Hepatocyte (in vitro differentiated cells): ENCODE results near the gene CDR2L. TPM values are rescaled to one million over a fixed set of nuclear protein-coding genes. Genes with fewer than 3 reads are reported as not detected.

Experiments
- DNase-seq: peaks from one replicate; pipeline ENCODE4 v3.0.0-alpha.2; 2016; ENCODE audit warnings: low spot score
- H2AFZ ChIP-seq: fragments of 200-600 bp; sonication (generic); 2 replicates; pipeline ENCODE4 v1.6.0; 2016; ENCODE audit warnings: antibody characterized with exemption, mild to moderate bottlenecking
- H3K27ac ChIP-seq: fragments of 200-600 bp; sonication (generic); 2 replicates; pipeline ENCODE4 v1.5.1; 2016; ENCODE audit warnings: mild to moderate bottlenecking
- H3K27me3 ChIP-seq: fragments of 200-600 bp; sonication (generic); 2 replicates; pipeline ENCODE4 v1.6.1; 2016
- H3K36me3 ChIP-seq: fragments of 200-600 bp; sonication (generic); replicated peaks from 2 replicates; pipeline ENCODE4 v1.5.1; 2016; ENCODE audit warnings: low read depth; ENCODE audit not compliant: insufficient read depth
- H3K4me1 ChIP-seq: fragments of 200-600 bp; sonication (generic); 2 replicates; pipeline ENCODE4 v1.5.1; 2016; ENCODE audit warnings: mild to moderate bottlenecking, moderate library complexity; ENCODE audit not compliant: insufficient read depth
- H3K4me2 ChIP-seq: fragments of 200-600 bp; sonication (generic); 2 replicates; pipeline ENCODE4 v1.6.0; 2016
- H3K4me3 ChIP-seq: fragments of 200-600 bp; sonication (generic); 2 replicates; pipeline ENCODE4 v1.5.1; 2016; ENCODE audit warnings: mild to moderate bottlenecking
- H3K79me2 ChIP-seq: fragments of 200-600 bp; sonication (generic); 2 replicates; pipeline ENCODE4 v1.6.0; 2017; ENCODE audit warnings: mild to moderate bottlenecking
- H3K9me2 ChIP-seq: fragments of 200-600 bp; sonication (generic); replicated peaks from 2 replicates; pipeline ENCODE4 v1.6.0; 2017; ENCODE audit warnings: mild to moderate bottlenecking; ENCODE audit not compliant: insufficient read depth
- H3K9me3 ChIP-seq: fragments of 200-600 bp; sonication (generic); 2 replicates; pipeline ENCODE4 v1.5.1; 2016; ENCODE audit warnings: low read depth, mild to moderate bottlenecking
- H4K20me1 ChIP-seq: fragments of 200-600 bp; sonication (generic); 2 replicates; pipeline ENCODE4 v1.6.0; 2016; ENCODE audit warnings: mild to moderate bottlenecking; ENCODE audit not compliant: insufficient read depth, poor library complexity, severe bottlenecking
- EZH2 ChIP-seq: fragments of 200-600 bp; sonication (generic); IDR thresholded peaks from 2 replicates; pipeline ENCODE4 v1.6.1; 2016; ENCODE audit warnings: antibody characterized with exemption, mild to moderate bottlenecking, borderline replicate concordance
- EZH2phosphoT487 ChIP-seq: fragments of 200-600 bp; sonication (generic); IDR thresholded peaks from one replicate; pipeline ENCODE4 v1.6.1; 2018; ENCODE audit warnings: antibody characterized with exemption, mild to moderate bottlenecking, low read depth, moderate library complexity; ENCODE audit not compliant: unreplicated experiment, severe bottlenecking
- WGBS: methylation state at CpG from one replicate; pipeline ENCODE4 v1.1.6; 2016; ENCODE audit warnings: low lambda C conversion rate; ENCODE audit errors: missing lambda C conversion rate; 5-methylcytosine and 5-hydroxymethylcytosine counted together
- polyA plus RNA-seq: library from polyadenylated mRNA; unstranded; fragments of >200 nt; fragmentation: Nextera tagmentation; extraction: Ambion mirVana; gene quantifications from 2 replicates; pipeline ENCODE4 v1.2.1, GENCODE V29; 2016
- total RNA-seq: library from RNA; depleted of rRNA; stranded (reverse); fragments of >200 nt; gene quantifications from 2 replicates; pipeline ENCODE4 v1.2.3, GENCODE V29; 2014
- TF ChIP-seq, protein P1 (sequence below): fragments of 200-600 bp; sonication (generic); IDR thresholded peaks from 2 replicates; pipeline ENCODE4 v1.5.1; 2016; ENCODE audit warnings: antibody characterized with exemption, mild to moderate bottlenecking; ENCODE audit not compliant: poor library complexity

CDR2L gene
- total and polyA plus RNA-seq, 2 experiments from 2014 or later = 16.4 to 17.0 TPM

DNA sequence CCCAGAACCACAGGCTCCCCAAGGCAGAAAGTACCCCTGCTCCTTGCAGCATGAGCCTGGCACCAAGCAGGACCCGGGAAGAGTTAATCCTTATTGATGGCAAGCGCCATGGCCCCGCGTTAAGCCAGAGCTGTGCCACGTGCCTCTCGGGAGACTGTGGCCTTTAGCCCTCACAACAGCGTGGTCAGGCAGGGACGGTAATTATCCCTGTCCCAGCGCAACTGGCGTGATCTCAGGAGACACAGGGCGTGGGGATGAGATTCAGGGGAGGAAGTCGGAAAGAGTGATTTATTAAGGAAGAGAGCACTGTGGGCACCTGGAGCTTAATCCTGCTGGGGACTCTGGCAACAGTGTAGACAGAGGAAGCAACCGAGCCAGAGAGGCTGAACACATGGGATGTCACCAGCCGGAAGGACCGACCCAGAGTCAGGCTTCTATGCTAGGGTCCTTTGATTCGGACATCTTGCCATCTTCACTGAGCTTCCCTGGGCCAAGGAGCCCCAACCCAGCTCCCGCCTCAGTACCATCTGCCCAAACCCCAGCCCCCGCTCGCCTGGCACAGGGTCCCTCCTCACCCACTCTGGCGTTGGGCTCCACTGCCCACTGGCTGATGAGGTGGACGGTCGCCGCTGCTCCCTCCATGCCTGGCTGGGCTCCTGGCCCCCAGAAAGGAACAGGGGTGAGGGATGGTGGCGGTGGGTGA is 34.9 kb upstream of the CDR2L start:
- no peaks in the 10 kb centered on the region for H3K9me3 ChIP-seq
- no peak overlapping the region for H3K4me2 ChIP-seq
- no peak for DNase-seq
- no peaks in the 10 kb centered on the region for H3K27me3 ChIP-seq
- TF ChIP-seq EZH2phosphoT487 (no peak), EZH2 (no peak)
- TF ChIP-seq, protein P1, sequence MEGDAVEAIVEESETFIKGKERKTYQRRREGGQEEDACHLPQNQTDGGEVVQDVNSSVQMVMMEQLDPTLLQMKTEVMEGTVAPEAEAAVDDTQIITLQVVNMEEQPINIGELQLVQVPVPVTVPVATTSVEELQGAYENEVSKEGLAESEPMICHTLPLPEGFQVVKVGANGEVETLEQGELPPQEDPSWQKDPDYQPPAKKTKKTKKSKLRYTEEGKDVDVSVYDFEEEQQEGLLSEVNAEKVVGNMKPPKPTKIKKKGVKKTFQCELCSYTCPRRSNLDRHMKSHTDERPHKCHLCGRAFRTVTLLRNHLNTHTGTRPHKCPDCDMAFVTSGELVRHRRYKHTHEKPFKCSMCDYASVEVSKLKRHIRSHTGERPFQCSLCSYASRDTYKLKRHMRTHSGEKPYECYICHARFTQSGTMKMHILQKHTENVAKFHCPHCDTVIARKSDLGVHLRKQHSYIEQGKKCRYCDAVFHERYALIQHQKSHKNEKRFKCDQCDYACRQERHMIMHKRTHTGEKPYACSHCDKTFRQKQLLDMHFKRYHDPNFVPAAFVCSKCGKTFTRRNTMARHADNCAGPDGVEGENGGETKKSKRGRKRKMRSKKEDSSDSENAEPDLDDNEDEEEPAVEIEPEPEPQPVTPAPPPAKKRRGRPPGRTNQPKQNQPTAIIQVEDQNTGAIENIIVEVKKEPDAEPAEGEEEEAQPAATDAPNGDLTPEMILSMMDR = no peak
- H4K20me1 ChIP-seq = no peaks in the 10 kb centered on the region
- peaks cover 11% of the 10 kb centered on the region for H3K4me1 ChIP-seq
- H2AFZ ChIP-seq = no peak overlapping the region
- 89% methylated on average over 23 of the region's 24 CpGs for WGBS
- no peaks in the 10 kb centered on the region for H3K36me3 ChIP-seq
- peak overlapping the region; percentile 65 for H3K27ac ChIP-seq
- H3K79me2 ChIP-seq = no peaks in the 10 kb centered on the region
- H3K4me3 ChIP-seq = no peak overlapping the region
- no peaks in the 10 kb centered on the region for H3K9me2 ChIP-seq

DNA sequence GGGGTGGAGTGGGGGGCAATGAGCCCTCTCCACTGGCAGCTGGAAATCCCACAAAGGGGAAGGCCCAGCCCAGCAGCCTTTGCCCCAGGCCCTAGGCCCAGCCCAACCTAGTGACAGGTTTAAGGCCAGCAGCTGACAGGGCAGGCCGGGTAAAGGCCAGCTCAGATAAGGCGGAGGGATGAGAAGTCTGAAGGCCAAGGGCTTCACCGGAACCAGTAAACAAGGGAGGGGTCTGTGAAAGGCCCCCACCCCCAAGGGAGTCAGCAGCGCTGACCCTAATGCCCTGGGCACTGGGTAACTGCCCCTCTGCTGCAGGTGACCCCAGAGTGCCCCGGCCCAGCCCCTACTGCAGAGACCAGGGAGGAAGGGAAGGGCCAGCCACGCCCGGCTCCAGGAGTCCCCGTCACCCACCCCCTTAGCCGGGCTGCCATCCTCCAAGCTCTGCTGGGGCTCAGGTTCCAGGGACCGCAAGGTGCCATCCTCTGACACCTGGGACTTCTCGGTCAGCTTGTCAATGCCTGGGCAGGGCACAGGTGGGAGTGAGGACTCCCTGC is 34.2 kb upstream of the CDR2L start:
- TF ChIP-seq EZH2 (no peak), EZH2phosphoT487 (no peak)
- TF ChIP-seq, protein P1 = no peak
- H3K27ac ChIP-seq = peak overlapping the region; percentile 65
- no peaks in the 10 kb centered on the region for H3K79me2 ChIP-seq
- no peaks in the 10 kb centered on the region for H3K9me2 ChIP-seq
- no peaks in the 10 kb centered on the region for H3K9me3 ChIP-seq
- no peak overlapping the region for H2AFZ ChIP-seq
- no peak overlapping the region for H3K4me3 ChIP-seq
- no peaks in the 10 kb centered on the region for H4K20me1 ChIP-seq
- peak; percentile 51 for DNase-seq
- H3K36me3 ChIP-seq = no peaks in the 10 kb centered on the region
- no peak overlapping the region for H3K4me2 ChIP-seq
- H3K27me3 ChIP-seq = no peaks in the 10 kb centered on the region
- WGBS = 70% methylated on average over 11 of the region's 11 CpGs
- H3K4me1 ChIP-seq = peaks cover 11% of the 10 kb centered on the region

DNA sequence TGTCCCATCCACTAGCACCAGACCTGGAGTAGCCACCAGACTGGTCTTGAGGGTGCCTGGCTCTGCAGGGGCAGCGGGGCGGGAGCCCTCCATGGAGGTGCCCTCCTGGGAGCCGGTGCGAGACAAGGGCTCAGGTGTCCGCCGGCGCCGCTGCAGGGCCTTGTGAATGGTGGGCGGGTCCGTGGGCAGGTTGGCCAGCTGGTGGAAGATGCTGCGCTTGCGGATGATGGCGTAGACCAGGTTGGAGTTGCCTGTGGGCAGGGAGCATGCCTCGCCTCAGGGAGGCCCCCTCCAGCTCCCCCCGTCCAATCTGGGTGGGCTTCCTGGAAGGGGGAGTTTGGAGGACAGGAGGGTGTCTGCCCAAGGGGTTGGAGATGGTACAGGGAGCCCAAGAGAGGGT is 33.3 kb upstream of the CDR2L start:
- H3K4me1 ChIP-seq = peaks cover 11% of the 10 kb centered on the region
- no peak overlapping the region for H3K4me2 ChIP-seq
- no peak overlapping the region for H3K4me3 ChIP-seq
- DNase-seq = no peak
- H3K36me3 ChIP-seq = no peaks in the 10 kb centered on the region
- H3K79me2 ChIP-seq = no peaks in the 10 kb centered on the region
- 95% methylated on average over 15 of the region's 15 CpGs for WGBS
- no peak overlapping the region for H3K27ac ChIP-seq
- H4K20me1 ChIP-seq = no peaks in the 10 kb centered on the region
- H2AFZ ChIP-seq = no peak overlapping the region
- no peaks in the 10 kb centered on the region for H3K9me2 ChIP-seq
- H3K9me3 ChIP-seq = no peaks in the 10 kb centered on the region
- no peaks in the 10 kb centered on the region for H3K27me3 ChIP-seq
- TF ChIP-seq EZH2phosphoT487 (no peak), EZH2 (no peak)
- TF ChIP-seq, protein P1 = no peak
